Muscle of leg (tissue), 11 donors: Measurements from ENCODE around the gene ARPC5. TPM values are rescaled to one million over a fixed set of nuclear protein-coding genes. Genes with fewer than 3 reads are reported as not detected.

ENCODE experiments used
- DNase-seq: peaks from one replicate; pipeline ENCODE4 v3.0.0; 2013
- H3K27ac ChIP-seq: one replicate; pipeline ENCODE4 v1.5.1; 2013; ENCODE audit warnings: mild to moderate bottlenecking, low read length, control low read depth
- H3K27me3 ChIP-seq: one replicate; pipeline ENCODE4 v1.6.1; 2013; ENCODE audit warnings: low read length; ENCODE audit not compliant: control insufficient read depth, insufficient read depth
- H3K36me3 ChIP-seq: one replicate; pipeline ENCODE4 v1.6.1; 2013; ENCODE audit warnings: low read length; ENCODE audit not compliant: control insufficient read depth, insufficient read depth
- H3K4me1 ChIP-seq: one replicate; pipeline ENCODE4 v1.6.1; 2013; ENCODE audit warnings: low read length; ENCODE audit not compliant: control insufficient read depth, insufficient read depth
- H3K4me3 ChIP-seq: one replicate; pipeline ENCODE4 v1.5.1; 2013; ENCODE audit warnings: low read length, control low read depth
- H3K9me3 ChIP-seq: replicated peaks from 2 replicates; pipeline ENCODE4 v1.6.1; 2013; ENCODE audit warnings: low read depth, low read length; ENCODE audit not compliant: control insufficient read depth
- WGBS: methylation state at CpG from one replicate; pipeline ENCODE4 v1.1.5; 2013; ENCODE audit warnings: missing lambda C conversion rate; ENCODE audit not compliant: insufficient coverage; 5-methylcytosine and 5-hydroxymethylcytosine counted together
- polyA plus RNA-seq, 8 donors: library from polyadenylated mRNA; unstranded; fragments of 120-200 nt; gene quantifications; one replicate each; pipeline versions ENCODE4 v1.2.1 to v1.2.3, GENCODE V29; 2013; ENCODE audit warnings: inconsistent platforms in 1 of 8, low replicate concordance in 1 of 8; ENCODE audit not compliant: insufficient read length in 8 of 8, insufficient read depth in 1 of 8
- total RNA-seq: library from RNA; stranded (reverse); fragments of 120-200 nt; gene quantifications from one replicate; pipeline ENCODE4 v1.2.4, GENCODE V29; 2013

Gene ARPC5
- total and polyA plus RNA-seq, 9 donors = 81.4 to 116 (median 96.7) TPM

- no peaks in the 10 kb centered on the region for H3K9me3 ChIP-seq
- DNase-seq = no peak
- H3K4me1 ChIP-seq = peaks cover 4% of the 10 kb centered on the region
- H3K27me3 ChIP-seq = no peaks in the 10 kb centered on the region
- H3K36me3 ChIP-seq = no peaks in the 10 kb centered on the region
- no peak overlapping the region for H3K27ac ChIP-seq
- H3K4me3 ChIP-seq = no peak overlapping the region
- WGBS = 36% methylated on average over 3 of the region's 5 CpGs
These were observed 16.0 kb upstream of the ARPC5 start for GRCh38 chr1:183651612-183652011.

- peaks cover 2% of the 10 kb centered on the region for H3K4me1 ChIP-seq
- no peaks in the 10 kb centered on the region for H3K27me3 ChIP-seq
- H3K36me3 ChIP-seq = no peaks in the 10 kb centered on the region
- no peak for DNase-seq
- H3K9me3 ChIP-seq = no peaks in the 10 kb centered on the region
- H3K27ac ChIP-seq = no peak overlapping the region
- WGBS = 89% methylated on average over 6 of the region's 8 CpGs
- no peak overlapping the region for H3K4me3 ChIP-seq
These were observed 12.5 kb upstream of the ARPC5 start for GRCh38 chr1:183648042-183648441.

- no peak overlapping the region for H3K4me3 ChIP-seq
- no peak for DNase-seq
These were observed 11.2 kb upstream of the ARPC5 start for GRCh38 chr1:183646776-183647175.

GRCh38 chr1:183645531-183645930, 9.9 kb upstream of the ARPC5 start:
- no peaks in the 10 kb centered on the region for H3K9me3 ChIP-seq
- no peaks in the 10 kb centered on the region for H3K36me3 ChIP-seq
- WGBS = 76% methylated on average over 4 of the region's 5 CpGs

More at GRCh38 chr1:183646776-183647175, 11.2 kb upstream of the ARPC5 start:
- no peaks in the 10 kb centered on the region for H3K36me3 ChIP-seq
- H3K4me1 ChIP-seq = no peaks in the 10 kb centered on the region
- H3K27me3 ChIP-seq = no peaks in the 10 kb centered on the region
- H3K9me3 ChIP-seq = no peaks in the 10 kb centered on the region
- H3K27ac ChIP-seq = no peak overlapping the region

GRCh38 chr1:183642166-183642565, 6.6 kb upstream of the ARPC5 start:
- peaks cover 5% of the 10 kb centered on the region for H3K27me3 ChIP-seq
- no peak overlapping the region for H3K4me3 ChIP-seq
- no peak for DNase-seq
- no peak overlapping the region for H3K27ac ChIP-seq
- no peaks in the 10 kb centered on the region for H3K9me3 ChIP-seq
- WGBS = no CpG with 5 or more reads among the region's 3 CpGs
- no peaks in the 10 kb centered on the region for H3K4me1 ChIP-seq
- H3K36me3 ChIP-seq = no peaks in the 10 kb centered on the region

More at GRCh38 chr1:183645531-183645930, 9.9 kb upstream of the ARPC5 start:
- Histone ChIP-seq H3K27me3 (peaks cover 5% of the 10 kb centered on the region), H3K4me3 (no peak overlapping the region), H3K27ac (no peak overlapping the region), H3K4me1 (no peaks in the 10 kb centered on the region)
- no peak for DNase-seq

GRCh38 chr1:183640193-183640592, 4.6 kb upstream of the ARPC5 start:
- Histone ChIP-seq H3K4me3 (no peak overlapping the region), H3K4me1 (peaks cover 4% of the 10 kb centered on the region), H3K27me3 (peaks cover 8% of the 10 kb centered on the region), H3K36me3 (no peaks in the 10 kb centered on the region), H3K27ac (no peak overlapping the region), H3K9me3 (no peaks in the 10 kb centered on the region)
- no peak for DNase-seq
- WGBS = no CpG with 5 or more reads among the region's 1 CpG

GRCh38 chr1:183638649-183639387, 3.2 kb upstream of the ARPC5 start:
- Histone ChIP-seq H3K4me1 (peaks cover 4% of the 10 kb centered on the region), H3K4me3 (no peak overlapping the region), H3K36me3 (no peaks in the 10 kb centered on the region), H3K27ac (no peak overlapping the region), H3K9me3 (no peaks in the 10 kb centered on the region), H3K27me3 (peaks cover 8% of the 10 kb centered on the region)
- WGBS = no CpG with 5 or more reads among the region's 7 CpGs
- no peak for DNase-seq

GRCh38 chr1:183636783-183637182, 1.2 kb upstream of the ARPC5 start:
- peaks cover 6% of the 10 kb centered on the region for H3K4me1 ChIP-seq
- 54% methylated on average over 3 of the region's 5 CpGs for WGBS

GRCh38 chr1:183636334-183636682, 725 bp upstream of the ARPC5 start:
- Histone ChIP-seq H3K4me1 (peaks cover 6% of the 10 kb centered on the region), H3K9me3 (no peaks in the 10 kb centered on the region), H3K27me3 (peaks cover 7% of the 10 kb centered on the region), H3K36me3 (no peaks in the 10 kb centered on the region), H3K4me3 (peak overlapping the region; percentile 80), H3K27ac (peak overlapping the region; percentile 40)
- DNase-seq = no peak
- 6% methylated on average over 15 of the region's 15 CpGs for WGBS

More at GRCh38 chr1:183636783-183637182, 1.2 kb upstream of the ARPC5 start:
- Histone ChIP-seq H3K27ac (no peak overlapping the region), H3K9me3 (no peaks in the 10 kb centered on the region), H3K27me3 (peaks cover 8% of the 10 kb centered on the region), H3K4me3 (no peak overlapping the region), H3K36me3 (no peaks in the 10 kb centered on the region)
- DNase-seq = no peak

- Histone ChIP-seq H3K4me1 (peaks cover 6% of the 10 kb centered on the region), H3K9me3 (no peaks in the 10 kb centered on the region), H3K36me3 (peaks cover 6% of the 10 kb centered on the region), H3K4me3 (peak overlapping the region; percentile 80), H3K27ac (peak overlapping the region; percentile 89), H3K27me3 (peaks cover 4% of the 10 kb centered on the region)
- WGBS = under 1% methylated on average over 38 of the region's 42 CpGs
- peak; percentile 52 for DNase-seq
These were observed 431 bp downstream of the ARPC5 start for GRCh38 chr1:183635099-183635605.
